Mucosa of stomach (tissue), 1 donor: ENCODE data around the gene GNG12.
"Not testable (repeated sequence)": the region's sequence is repeated elsewhere in the genome, so short reads cannot be mapped to it uniquely, and the experiment has no call there.

Experiments used
- H3K27me3 ChIP-seq: one replicate; pipeline ENCODE4 v1.7.0; 2013; ENCODE audit warnings: mild to moderate bottlenecking, low read length; ENCODE audit not compliant: control insufficient read depth, insufficient read depth
- H3K36me3 ChIP-seq: one replicate; pipeline ENCODE4 v1.7.0; 2013; ENCODE audit warnings: low read length; ENCODE audit not compliant: control insufficient read depth, insufficient read depth
- H3K4me1 ChIP-seq: one replicate; pipeline ENCODE4 v1.7.0; 2013; ENCODE audit warnings: mild to moderate bottlenecking, low read length; ENCODE audit not compliant: control insufficient read depth, insufficient read depth
- H3K4me3 ChIP-seq: one replicate; pipeline ENCODE4 v1.7.0; 2013; ENCODE audit warnings: low read length
- H3K9ac ChIP-seq: one replicate; pipeline ENCODE4 v1.7.0; 2013; ENCODE audit warnings: mild to moderate bottlenecking, low read length, moderate library complexity
- H3K9me3 ChIP-seq: one replicate; pipeline ENCODE4 v1.7.0; 2013; ENCODE audit warnings: mild to moderate bottlenecking, low read length, moderate library complexity; ENCODE audit not compliant: control insufficient read depth
- donor health status: Pancreatic carcinoma.

The GNG12 gene

GRCh38 chr1:67732750-67733151 is 100.5 kb downstream of the GNG12 start:
- H3K27me3 ChIP-seq: no peaks in the 10 kb centered on the region
- H3K36me3 ChIP-seq: no peaks in the 10 kb centered on the region
- no peaks in the 10 kb centered on the region for H3K9me3 ChIP-seq
- no peak overlapping the region for H3K9ac ChIP-seq
- H3K4me1 ChIP-seq: peaks cover 30% of the 10 kb centered on the region
- H3K4me3 ChIP-seq: no peak overlapping the region

- Histone ChIP-seq H3K4me1 (peaks cover 23% of the 10 kb centered on the region), H3K9me3 (no peaks in the 10 kb centered on the region), H3K36me3 (no peaks in the 10 kb centered on the region), H3K27me3 (no peaks in the 10 kb centered on the region), H3K9ac (no peak overlapping the region), H3K4me3 (no peak overlapping the region)
Observed at GRCh38 chr1:67731322-67731721, 101.9 kb downstream of the GNG12 start.

- H3K9ac ChIP-seq, H3K36me3 ChIP-seq, H3K9me3 ChIP-seq, H3K4me3 ChIP-seq, H3K27me3 ChIP-seq: not testable (repeated sequence)
- peaks cover 25% of the 10 kb centered on the region for H3K4me1 ChIP-seq
Observed at GRCh38 chr1:67730312-67730711, 103.0 kb downstream of the GNG12 start.

GRCh38 chr1:67729872-67730271 is 103.4 kb downstream of the GNG12 start:
- Histone ChIP-seq H3K9me3 (no peaks in the 10 kb centered on the region), H3K9ac (no peak overlapping the region), H3K36me3 (no peaks in the 10 kb centered on the region), H3K4me3 (no peak overlapping the region), H3K4me1 (peaks cover 29% of the 10 kb centered on the region), H3K27me3 (no peaks in the 10 kb centered on the region)

- Histone ChIP-seq H3K9me3 (no peaks in the 10 kb centered on the region), H3K36me3 (no peaks in the 10 kb centered on the region), H3K4me1 (peaks cover 32% of the 10 kb centered on the region), H3K9ac (no peak overlapping the region), H3K27me3 (no peaks in the 10 kb centered on the region), H3K4me3 (no peak overlapping the region)
Observed at GRCh38 chr1:67726224-67726623, 107.0 kb downstream of the GNG12 start.

GRCh38 chr1:67724928-67725560 is 108.2 kb downstream of the GNG12 start:
- Histone ChIP-seq H3K4me3 (no peak overlapping the region), H3K36me3 (no peaks in the 10 kb centered on the region), H3K27me3 (no peaks in the 10 kb centered on the region), H3K9ac (no peak overlapping the region), H3K9me3 (no peaks in the 10 kb centered on the region), H3K4me1 (peaks cover 37% of the 10 kb centered on the region)

GRCh38 chr1:67723620-67724019 is 109.6 kb downstream of the GNG12 start:
- Histone ChIP-seq H3K27me3 (no peaks in the 10 kb centered on the region), H3K4me3 (no peak overlapping the region), H3K36me3 (no peaks in the 10 kb centered on the region), H3K9ac (peak overlapping the region; percentile 35), H3K9me3 (no peaks in the 10 kb centered on the region), H3K4me1 (peaks cover 44% of the 10 kb centered on the region)

- Histone ChIP-seq H3K9me3 (no peaks in the 10 kb centered on the region), H3K36me3 (no peaks in the 10 kb centered on the region), H3K27me3 (no peaks in the 10 kb centered on the region), H3K4me1 (peaks cover 44% of the 10 kb centered on the region), H3K4me3 (no peak overlapping the region), H3K9ac (no peak overlapping the region)
Observed at GRCh38 chr1:67723126-67723525, 110.1 kb downstream of the GNG12 start.

GRCh38 chr1:67722292-67722944 is 110.8 kb downstream of the GNG12 start:
- no peaks in the 10 kb centered on the region for H3K27me3 ChIP-seq
- H3K36me3 ChIP-seq: no peaks in the 10 kb centered on the region
- peaks cover 44% of the 10 kb centered on the region for H3K4me1 ChIP-seq
- H3K9me3 ChIP-seq: no peaks in the 10 kb centered on the region
- H3K4me3 ChIP-seq: no peak overlapping the region
- H3K9ac ChIP-seq: no peak overlapping the region

GRCh38 chr1:67721650-67722291 is 111.5 kb downstream of the GNG12 start:
- Histone ChIP-seq H3K9ac (no peak overlapping the region), H3K36me3 (no peaks in the 10 kb centered on the region), H3K27me3 (no peaks in the 10 kb centered on the region), H3K4me3 (no peak overlapping the region), H3K4me1 (peaks cover 47% of the 10 kb centered on the region), H3K9me3 (no peaks in the 10 kb centered on the region)

- H3K9me3 ChIP-seq: no peaks in the 10 kb centered on the region
- H3K4me3 ChIP-seq: no peak overlapping the region
- no peaks in the 10 kb centered on the region for H3K27me3 ChIP-seq
- H3K36me3 ChIP-seq: no peaks in the 10 kb centered on the region
- no peak overlapping the region for H3K9ac ChIP-seq
- peaks cover 49% of the 10 kb centered on the region for H3K4me1 ChIP-seq
Observed at GRCh38 chr1:67721112-67721511, 112.2 kb downstream of the GNG12 start.

GRCh38 chr1:67719329-67720196 is 113.7 kb downstream of the GNG12 start:
- no peaks in the 10 kb centered on the region for H3K36me3 ChIP-seq
- H3K27me3 ChIP-seq: no peaks in the 10 kb centered on the region
- H3K9ac ChIP-seq: no peak overlapping the region
- H3K4me1 ChIP-seq: peaks cover 46% of the 10 kb centered on the region
- no peaks in the 10 kb centered on the region for H3K9me3 ChIP-seq
- no peak overlapping the region for H3K4me3 ChIP-seq
